ENCODE measurements around the gene TNS4.

TNS4 gene

DNA sequence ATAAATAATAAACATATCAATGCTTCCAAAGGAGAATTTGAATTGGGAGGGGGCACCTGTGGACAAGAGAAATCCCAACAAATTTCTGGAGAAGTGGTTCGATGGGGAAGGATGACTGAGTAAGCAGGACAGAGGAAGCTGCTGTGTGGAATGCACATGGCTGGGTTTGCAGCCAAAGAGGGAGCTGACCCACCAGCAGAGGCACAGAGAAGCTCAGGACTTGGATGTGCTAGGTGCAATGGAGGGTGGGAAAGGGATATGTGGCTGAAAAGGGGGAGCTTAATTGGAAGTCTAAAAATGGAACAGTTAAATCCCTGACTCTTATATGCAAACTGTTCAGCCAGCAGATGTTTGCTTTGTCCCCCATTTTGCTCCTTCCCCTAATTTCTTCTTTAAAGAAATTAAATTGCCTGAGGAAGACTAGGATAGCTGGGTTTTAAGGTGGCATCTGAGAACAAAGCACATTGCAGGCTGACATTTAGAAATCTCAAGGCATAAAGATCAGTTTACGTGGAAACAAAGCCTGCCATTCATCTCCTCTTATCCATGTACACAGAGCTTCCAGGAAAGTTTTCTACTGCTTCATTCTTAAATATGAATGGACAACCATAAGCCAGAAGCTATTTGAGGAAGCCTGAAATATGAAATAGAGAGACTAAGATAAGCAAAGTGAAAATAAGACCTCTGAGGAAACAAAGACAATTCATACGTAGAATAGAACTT, 23.0 kb upstream of the TNS4 start:
- TF ChIP-seq, protein P1, sequence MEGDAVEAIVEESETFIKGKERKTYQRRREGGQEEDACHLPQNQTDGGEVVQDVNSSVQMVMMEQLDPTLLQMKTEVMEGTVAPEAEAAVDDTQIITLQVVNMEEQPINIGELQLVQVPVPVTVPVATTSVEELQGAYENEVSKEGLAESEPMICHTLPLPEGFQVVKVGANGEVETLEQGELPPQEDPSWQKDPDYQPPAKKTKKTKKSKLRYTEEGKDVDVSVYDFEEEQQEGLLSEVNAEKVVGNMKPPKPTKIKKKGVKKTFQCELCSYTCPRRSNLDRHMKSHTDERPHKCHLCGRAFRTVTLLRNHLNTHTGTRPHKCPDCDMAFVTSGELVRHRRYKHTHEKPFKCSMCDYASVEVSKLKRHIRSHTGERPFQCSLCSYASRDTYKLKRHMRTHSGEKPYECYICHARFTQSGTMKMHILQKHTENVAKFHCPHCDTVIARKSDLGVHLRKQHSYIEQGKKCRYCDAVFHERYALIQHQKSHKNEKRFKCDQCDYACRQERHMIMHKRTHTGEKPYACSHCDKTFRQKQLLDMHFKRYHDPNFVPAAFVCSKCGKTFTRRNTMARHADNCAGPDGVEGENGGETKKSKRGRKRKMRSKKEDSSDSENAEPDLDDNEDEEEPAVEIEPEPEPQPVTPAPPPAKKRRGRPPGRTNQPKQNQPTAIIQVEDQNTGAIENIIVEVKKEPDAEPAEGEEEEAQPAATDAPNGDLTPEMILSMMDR (IDR thresholded peaks at IDR 0.05) = no peak

- TF ChIP-seq, protein P1 (IDR thresholded peaks at IDR 0.05) = no peak
Observed at GRCh38 chr17:40522961-40523310, 21.5 kb upstream of the TNS4 start.

- TF ChIP-seq, protein P1 (IDR thresholded peaks at IDR 0.05) = no peak
Observed at GRCh38 chr17:40522250-40522960, 21.0 kb upstream of the TNS4 start.

DNA sequence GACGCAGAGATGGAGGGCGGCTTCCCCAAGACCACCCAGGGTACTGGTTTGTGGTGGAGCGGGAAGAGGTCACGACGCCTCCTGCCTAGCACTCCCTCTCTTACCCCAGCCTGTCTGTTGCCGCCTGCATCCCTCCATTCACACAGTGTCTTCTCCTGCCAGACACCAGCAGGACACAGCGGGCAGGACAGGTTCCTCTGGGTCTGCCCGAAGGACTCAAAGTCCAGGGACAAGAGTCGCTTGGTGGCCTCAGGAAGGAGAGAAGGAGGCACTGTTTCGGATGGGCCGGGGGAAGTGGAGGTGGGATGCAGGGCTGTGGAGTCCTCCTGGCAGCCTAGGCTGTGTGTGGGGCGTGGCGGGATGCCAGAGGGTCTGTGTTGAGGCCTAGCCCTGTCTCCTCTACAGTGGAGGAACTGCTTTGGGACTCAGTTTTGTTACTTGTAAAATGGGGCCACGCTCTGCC, 19.6 kb upstream of the TNS4 start:
- TF ChIP-seq, protein P1 (IDR thresholded peaks at IDR 0.05) = no peak

DNA sequence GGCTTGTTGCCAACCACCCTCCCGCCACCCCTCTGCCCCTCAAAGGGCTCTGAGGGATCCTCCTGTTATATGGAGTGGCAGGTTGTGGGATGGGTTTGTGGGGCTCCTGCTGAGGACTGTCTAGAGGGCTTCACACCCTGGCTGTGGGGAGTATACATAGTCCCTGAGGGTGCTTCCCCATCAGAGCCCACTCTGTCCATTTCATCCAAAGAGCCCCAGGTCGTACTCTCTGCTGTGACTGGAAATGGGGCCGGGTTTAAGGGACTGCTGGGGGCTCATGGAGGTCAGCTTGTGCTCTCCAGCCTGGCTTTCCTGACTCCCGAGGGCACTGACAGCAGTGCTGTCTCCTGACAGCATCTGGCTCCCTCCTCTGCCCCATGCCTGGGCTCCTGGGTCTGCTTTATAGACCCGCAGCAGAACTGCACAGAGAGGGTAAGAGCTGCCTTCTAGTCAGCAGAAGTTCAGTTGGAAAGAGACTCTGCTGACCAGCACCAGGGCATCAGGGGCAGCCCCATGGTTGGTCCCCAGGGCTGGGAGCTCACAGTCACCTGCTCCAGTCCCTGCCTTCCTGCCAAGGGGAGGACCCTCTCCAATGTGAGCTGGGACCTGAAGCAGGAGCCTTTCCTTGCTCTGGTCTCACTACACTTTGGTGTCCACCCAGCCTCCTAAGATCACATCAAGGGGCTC, 17.8 kb upstream of the TNS4 start:
- TF ChIP-seq, protein P1 (IDR thresholded peaks at IDR 0.05) = no peak

DNA sequence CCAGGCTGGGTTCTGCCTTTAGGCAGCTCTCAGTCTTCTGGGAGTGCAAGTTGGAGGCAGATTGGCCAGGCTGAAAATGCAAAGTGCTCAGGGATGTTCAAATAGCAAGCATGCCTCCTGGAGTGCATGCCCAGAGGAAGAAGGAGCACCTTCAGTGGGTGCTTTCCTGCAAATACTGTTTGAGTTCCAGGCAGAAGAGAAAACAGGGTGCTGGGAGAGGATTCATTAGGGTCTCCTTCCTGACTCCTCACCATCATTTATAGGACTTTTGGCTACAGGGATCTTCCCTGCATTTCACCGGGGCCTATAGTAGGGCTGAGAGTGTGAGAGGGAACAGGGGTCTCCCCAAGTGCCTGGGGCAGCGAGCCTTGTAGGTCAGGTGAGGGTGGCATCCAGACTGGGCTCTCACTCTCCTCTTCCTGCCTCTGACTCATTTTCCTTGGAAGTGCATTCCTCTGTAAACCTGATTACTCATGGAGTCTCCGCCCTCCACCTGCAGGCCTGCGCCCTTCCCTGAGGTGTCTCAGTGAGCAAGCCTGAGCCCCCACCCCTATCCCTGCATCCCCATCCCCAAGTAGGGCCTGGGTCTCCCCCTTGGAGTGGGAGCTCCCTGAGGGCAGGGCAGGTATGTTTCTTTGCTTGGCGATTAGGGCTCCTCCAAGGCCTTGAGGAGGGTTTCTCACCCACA, 17.1 kb upstream of the TNS4 start:
- TF ChIP-seq, protein P1 (IDR thresholded peaks at IDR 0.05) = no peak

DNA sequence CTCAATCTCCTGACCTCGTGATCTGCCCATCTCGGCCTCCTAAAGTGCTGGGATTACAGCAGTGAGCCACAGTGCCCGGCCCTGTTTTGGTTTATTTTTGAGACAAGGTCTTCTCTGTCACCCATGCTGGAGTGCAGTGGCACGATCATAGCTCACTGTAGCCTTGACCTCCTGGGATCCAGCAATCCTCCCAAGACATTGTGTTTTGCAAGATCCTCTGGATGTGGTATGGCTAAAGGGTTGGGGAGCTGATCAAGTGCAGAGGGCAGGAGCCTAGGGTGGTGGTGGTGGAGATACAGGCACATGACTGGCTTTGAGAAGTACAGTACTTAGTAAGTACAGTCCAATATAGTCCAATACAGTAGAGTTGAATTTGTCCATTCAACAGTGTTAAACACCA, 16.6 kb upstream of the TNS4 start:
- TF ChIP-seq, protein P1 (IDR thresholded peaks at IDR 0.05) = no peak
